GM12872 (cell line): ENCODE measurements around the gene AASDHPPT.

Source experiments
- CTCF ChIP-seq: IDR thresholded peaks from 3 replicates; pipeline ENCODE4 v1.5.1; 2011; ENCODE audit warnings: low read depth, mild to moderate bottlenecking, low read length, moderate library complexity; ENCODE audit not compliant: insufficient read depth

The AASDHPPT gene

GRCh38 chr11:106137758-106138157 is 60.3 kb downstream of the AASDHPPT start:
- TF ChIP-seq CTCF: no peak
